Liver (tissue), 3 donors: Measurements from ENCODE around the gene TOP1.
"Not testable (repeated sequence)": the region's sequence is repeated elsewhere in the genome, so short reads cannot be mapped to it uniquely, and the experiment has no call there.

ENCODE experiments used
- CTCF ChIP-seq: fragments of 150-350 bp; IDR thresholded peaks from 2 replicates; pipeline ENCODE4 v1.5.1; 2017; ENCODE audit warnings: improper control_type of control experiment, low read depth, low read length; ENCODE audit not compliant: missing input control
- GABPA ChIP-seq, 2 donors: IDR thresholded peaks in 1 of 2; conservative IDR thresholded peaks in 1 of 2; 2 replicates each; pipeline ENCODE4 v1.6.1; 2016; ENCODE audit warnings: antibody characterized with exemption in 2 of 2, mild to moderate bottlenecking in 1 of 2, moderate library complexity in 1 of 2
- JUND ChIP-seq, 2 donors: IDR thresholded peaks; 2 replicates each; pipeline ENCODE4 v1.6.1; 2016; ENCODE audit warnings: antibody characterized with exemption in 2 of 2
- REST ChIP-seq: IDR thresholded peaks from 2 replicates; pipeline ENCODE4 v1.6.1; 2016; ENCODE audit warnings: antibody characterized with exemption, mild to moderate bottlenecking
- TF ChIP-seq, protein P1 (sequence below): IDR thresholded peaks from 2 replicates; pipeline ENCODE4 v1.6.1; 2016; ENCODE audit warnings: antibody characterized with exemption
- donor health status: healthy.
- donor health status: healthy.

GRCh38 chr20:41003936-41004294, 24.7 kb upstream of the TOP1 start:
- TF ChIP-seq CTCF; JUND (IDR thresholded peaks at IDR 0.05); GABPA (IDR thresholded peaks at IDR 0.05 in 1 of 2, conservative IDR thresholded peaks at IDR 0.05 in 1 of 2); REST: not testable (repeated sequence)
- TF ChIP-seq, protein P1, sequence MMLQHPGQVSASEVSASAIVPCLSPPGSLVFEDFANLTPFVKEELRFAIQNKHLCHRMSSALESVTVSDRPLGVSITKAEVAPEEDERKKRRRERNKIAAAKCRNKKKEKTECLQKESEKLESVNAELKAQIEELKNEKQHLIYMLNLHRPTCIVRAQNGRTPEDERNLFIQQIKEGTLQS, result not testable (repeated sequence)
